Kidney capillary endothelial cell (primary cell): ENCODE measurements around the gene GEMIN4.
"Not testable (repeated sequence)": the region's sequence is repeated elsewhere in the genome, so short reads cannot be mapped to it uniquely, and the experiment has no call there.

ENCODE experiments used
- DNase-seq: peaks from one replicate; pipeline ENCODE4 v3.0.0-alpha.2; 2018; ENCODE audit warnings: low spot score

Gene GEMIN4

GRCh38 chr17:752002-752619, at the start of gene GEMIN4:
Gene GEMIN4 (minus strand): TSS chr17:752264. CDS start chr17:752142, 122 bp downstream.
- peak; percentile 76 for DNase-seq

- DNase-seq, result no peak
Observed at GRCh38 chr17:801660-802059, 49.6 kb upstream of the GEMIN4 start.

- DNase-seq, result no peak
Observed at GRCh38 chr17:800446-801242, 48.6 kb upstream of the GEMIN4 start.

- DNase-seq, result no peak
Observed at GRCh38 chr17:799261-799660, 47.2 kb upstream of the GEMIN4 start.

- DNase-seq, result no peak
Observed at GRCh38 chr17:798246-798645, 46.2 kb upstream of the GEMIN4 start.

GRCh38 chr17:797236-797840, 45.3 kb upstream of the GEMIN4 start:
- DNase-seq, result no peak

GRCh38 chr17:796609-797008, 44.5 kb upstream of the GEMIN4 start:
- no peak for DNase-seq

GRCh38 chr17:795721-796120, 43.7 kb upstream of the GEMIN4 start:
- DNase-seq, result no peak

GRCh38 chr17:795276-795675, 43.2 kb upstream of the GEMIN4 start:
- DNase-seq, result no peak

GRCh38 chr17:794876-795275, 42.8 kb upstream of the GEMIN4 start:
- DNase-seq, result peak; percentile 80

GRCh38 chr17:792277-792676, 40.2 kb upstream of the GEMIN4 start:
- DNase-seq, result no peak

GRCh38 chr17:791829-792228, 39.8 kb upstream of the GEMIN4 start:
- DNase-seq, result no peak

GRCh38 chr17:790874-791247, 38.8 kb upstream of the GEMIN4 start:
- not testable (repeated sequence) for DNase-seq

GRCh38 chr17:789931-790873, 38.1 kb upstream of the GEMIN4 start:
- DNase-seq, result not testable (repeated sequence)

- DNase-seq, result no peak
Observed at GRCh38 chr17:789160-789840, 37.2 kb upstream of the GEMIN4 start.

GRCh38 chr17:788551-788950, 36.5 kb upstream of the GEMIN4 start:
- DNase-seq, result no peak

GRCh38 chr17:787641-788221, 35.7 kb upstream of the GEMIN4 start:
- no peak for DNase-seq

GRCh38 chr17:785901-786300, 33.8 kb upstream of the GEMIN4 start:
- DNase-seq, result not testable (repeated sequence)

GRCh38 chr17:784143-784542, 32.1 kb upstream of the GEMIN4 start:
- DNase-seq, result no peak

- DNase-seq, result peak; percentile 87
Observed at GRCh38 chr17:781805-782731, 30.0 kb upstream of the GEMIN4 start, which contains the start of the genes GLOD4 and MRM3. Gene GLOD4 (minus strand): TSS chr17:782280. CDS start chr17:782255, 25 bp downstream. Gene MRM3 (plus strand): TSS chr17:782353. CDS start chr17:782379, 26 bp downstream.
